GM12878 (cell line): ENCODE data around the gene STRA8. TPM values are rescaled to one million over a fixed set of nuclear protein-coding genes. Genes with fewer than 3 reads are reported as not detected.

Source experiments
- CUX1 ChIP-seq: IDR thresholded peaks from 2 replicates; pipeline ENCODE4 v1.6.1; 2012; ENCODE audit warnings: improper control_type of control experiment, low read depth, low read length; ENCODE audit not compliant: insufficient replicate concordance
- EGR1 ChIP-seq, 2 experiments: IDR thresholded peaks; 1 replicate in 1 of 2; 2 replicates in 1 of 2; pipeline ENCODE4 v1.6.1; 2011 to 2012; ENCODE audit warnings: low read depth in 2 of 2, low read length in 2 of 2, borderline replicate concordance in 1 of 2, mild to moderate bottlenecking in 1 of 2, moderate library complexity in 1 of 2
- EP300 ChIP-seq, 2 experiments: fragments of 150-350 bp in 1 of 2; IDR thresholded peaks; 2 replicates each; pipeline ENCODE4 v1.6.1; 2011 to 2012; ENCODE audit warnings: low read depth in 2 of 2, low read length in 2 of 2, borderline replicate concordance in 1 of 2, improper control_type of control experiment in 1 of 2, inconsistent platforms in 1 of 2; ENCODE audit not compliant: control insufficient read depth in 1 of 2
- EZH2 ChIP-seq: IDR thresholded peaks from 2 replicates; pipeline ENCODE4 v1.6.1; 2012; ENCODE audit warnings: low read depth, mild to moderate bottlenecking, control low read depth, inconsistent platforms, low read length, borderline replicate concordance; ENCODE audit not compliant: control insufficient read depth
- JUNB ChIP-seq: IDR thresholded peaks from 2 replicates; pipeline ENCODE4 v1.6.1; 2016; ENCODE audit warnings: antibody characterized with exemption, mild to moderate bottlenecking
- PML ChIP-seq: IDR thresholded peaks from 2 replicates; pipeline ENCODE4 v1.6.1; 2012; ENCODE audit warnings: low read length, inconsistent platforms
- RB1 ChIP-seq: fragments of 450-650 bp; formaldehyde crosslinking; IDR thresholded peaks from 2 replicates; pipeline ENCODE4 v1.6.1; 2017; ENCODE audit warnings: mild to moderate bottlenecking, borderline replicate concordance
- polyA plus RNA-seq, 11 experiments: library from polyadenylated mRNA; depleted of rRNA in 4 of 11; unstranded in 6 of 11; stranded (reverse) in 5 of 11; fragments of >200 nt; fragmentation: Nextera tagmentation in 4 of 11; fragmentation: Illumina TruSeq in 1 of 11; extraction: Ambion mirVana in 4 of 11; extraction: Trizol in 1 of 11; gene quantifications; 1 replicate in 1 of 11; 2 replicates in 10 of 11; pipeline versions ENCODE4 v1.2.1 to v1.2.3, GENCODE V29; 2011 to 2016; ENCODE audit warnings: inconsistent platforms in 2 of 11, missing spikeins in 2 of 11, low read depth in 1 of 11
- total RNA-seq, 4 experiments: library from RNA; depleted of rRNA in 3 of 4; stranded (reverse); fragments of >200 nt in 3 of 4; fragmentation: Illumina TruSeq in 1 of 4; extraction: Trizol in 1 of 4; gene quantifications; 2 replicates each; pipeline versions ENCODE4 v1.2.1 to v1.2.3, GENCODE V29; 2013 to 2021

The STRA8 gene
- total and polyA plus RNA-seq, 10 of the 15 experiments (the other 5 are each of a cell fraction or from before 2014, with no cell fraction given), result 0.15 TPM; not detected in 9

GRCh38 chr7:135204876-135205275 is 28.8 kb upstream of the STRA8 start (continued):
- TF ChIP-seq CUX1 (no peak), RB1 (no peak), EGR1 (IDR thresholded peaks at IDR 0.05; ENCODE audit: borderline replicate concordance in 1 of 2, low read depth in 2 of 2, low read length in 2 of 2) (no peak), EZH2 (no peak), PML (no peak), EP300 (IDR thresholded peaks at IDR 0.05; ENCODE audit: borderline replicate concordance in 1 of 2, control insufficient read depth in 1 of 2, low read depth in 2 of 2, low read length in 2 of 2) (no peak), JUNB (no peak)
